ENCODE measurements around the gene EIF2S1.
"Not testable (repeated sequence)": the region's sequence is repeated elsewhere in the genome, so short reads cannot be mapped to it uniquely, and the experiment has no call there.

EIF2S1 gene

DNA sequence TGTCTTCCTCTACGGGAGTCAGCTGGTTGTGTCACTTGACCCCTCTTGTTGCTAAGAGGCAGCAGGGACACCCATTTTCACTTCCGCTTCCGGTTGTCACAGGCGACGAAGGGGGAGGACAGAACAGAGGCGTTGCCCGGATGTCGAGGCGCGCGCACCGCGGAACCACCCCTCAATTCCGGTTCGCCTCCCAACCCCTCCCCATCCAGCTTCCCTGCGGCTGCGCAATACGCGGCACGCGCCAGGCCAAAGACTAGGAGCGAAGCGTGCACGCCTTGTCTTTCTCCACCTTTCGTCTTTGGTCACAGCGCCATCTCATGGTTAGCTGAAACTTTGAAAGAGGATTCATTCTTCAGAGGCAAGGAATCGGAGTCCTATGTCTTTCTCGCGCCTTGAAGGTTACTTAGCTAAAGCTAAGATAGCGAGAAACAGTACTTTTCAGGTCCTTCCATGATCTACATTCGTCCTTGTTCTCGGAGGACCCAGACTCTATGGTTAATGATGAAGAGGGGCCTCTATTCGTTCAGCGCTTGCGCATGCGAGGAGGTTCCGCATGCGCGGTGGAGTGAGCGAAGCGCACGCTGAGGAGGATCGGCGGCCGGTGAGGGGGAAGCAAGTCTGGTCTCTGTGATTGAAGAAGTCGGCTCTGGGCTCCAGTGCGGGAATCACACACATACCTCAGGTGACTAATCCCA lies at the start of gene EIF2S1, which contains the start of gene ATP6V1D:
TSS of gene EIF2S1 (plus strand) at position 554 of the 695 bp plus-strand sequence. CDS start 4,440 bp downstream, outside the sequence.
TSS of gene ATP6V1D (minus strand) at position 30 of the 695 bp plus-strand sequence. CDS start 106 bp downstream, outside the sequence.
- DNase-seq, result peak; percentile 92 to 100 (median 98)

DNA sequence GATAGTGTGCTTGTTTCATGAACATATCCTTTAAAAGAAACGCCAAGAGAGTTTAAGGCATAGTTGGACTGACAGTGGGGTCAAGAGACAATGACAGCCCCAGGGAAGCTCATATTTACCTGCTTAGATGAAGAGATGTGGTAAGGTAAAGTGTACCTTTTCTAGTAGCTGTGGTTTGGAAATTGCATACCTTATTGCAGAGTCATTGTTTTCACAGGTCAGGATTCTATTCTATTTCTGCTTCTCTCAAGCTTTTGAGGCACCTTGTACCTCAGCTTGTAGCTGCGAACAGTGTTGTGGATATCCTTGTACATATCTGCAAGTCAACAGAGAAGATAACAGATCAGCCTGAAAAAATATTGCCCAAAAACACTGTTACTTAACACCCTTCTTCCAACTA lies 48.3 kb upstream of the EIF2S1 start:
- no peak for DNase-seq

DNA sequence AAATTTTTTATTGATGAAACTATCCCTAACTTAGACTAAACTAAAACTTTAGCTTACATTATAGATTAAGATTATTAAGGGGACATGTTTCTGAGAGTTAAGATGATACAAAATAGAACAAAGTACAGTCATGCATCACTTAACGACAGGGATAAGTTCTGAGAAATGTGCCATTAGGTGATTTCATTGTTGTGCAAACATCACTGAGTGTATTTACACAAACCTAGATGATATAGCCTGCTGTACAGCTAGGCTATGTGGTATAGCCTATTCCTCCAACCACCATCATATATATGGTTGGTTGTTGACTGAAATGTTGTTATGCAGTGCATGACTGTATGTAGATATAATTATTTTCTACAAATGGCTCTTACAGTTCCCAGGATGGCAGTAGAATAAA lies 47.0 kb upstream of the EIF2S1 start:
- peak in 1 of 3 experiments; percentile 0 for DNase-seq

DNA sequence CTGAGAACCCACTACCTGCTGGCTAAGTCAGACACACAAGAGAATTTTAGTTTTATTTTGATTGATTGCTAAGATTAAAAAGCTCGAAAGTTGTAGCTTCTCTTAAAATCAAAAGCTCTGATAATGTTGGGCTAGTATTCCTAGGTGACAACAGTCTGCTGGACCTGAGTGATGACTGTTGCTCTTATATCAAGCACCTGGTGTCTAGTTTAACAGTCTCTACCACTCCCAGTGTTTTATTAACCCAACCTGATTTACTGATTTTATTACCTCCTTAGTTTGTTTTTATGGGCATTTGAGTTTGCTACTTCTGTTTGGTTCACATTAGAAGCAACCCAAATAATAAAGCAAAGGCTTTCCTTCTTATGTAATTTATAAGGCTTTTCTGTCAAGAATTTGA lies 42.3 kb upstream of the EIF2S1 start:
- DNase-seq, result no peak

DNA sequence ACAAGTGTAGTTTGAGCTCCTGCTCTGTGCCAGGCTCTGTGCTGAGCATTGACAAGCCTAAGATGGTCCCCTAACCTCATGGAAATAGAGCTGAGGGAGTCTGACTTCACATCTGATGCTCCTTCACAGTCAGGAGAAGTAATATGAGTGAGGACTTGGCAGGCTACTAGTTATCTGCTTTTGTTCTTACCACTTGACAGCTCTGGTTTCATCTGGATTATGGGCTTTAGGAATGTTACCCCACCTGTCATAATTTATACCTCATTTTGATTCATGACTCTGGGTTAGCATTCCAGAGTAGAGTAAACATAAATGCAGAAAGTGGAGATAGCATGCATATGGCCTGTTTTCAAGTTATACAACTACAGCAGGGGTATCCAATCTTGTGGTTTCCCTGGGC lies 41.0 kb upstream of the EIF2S1 start:
- DNase-seq, result peak in 1 of 3 experiments; percentile 0

DNA sequence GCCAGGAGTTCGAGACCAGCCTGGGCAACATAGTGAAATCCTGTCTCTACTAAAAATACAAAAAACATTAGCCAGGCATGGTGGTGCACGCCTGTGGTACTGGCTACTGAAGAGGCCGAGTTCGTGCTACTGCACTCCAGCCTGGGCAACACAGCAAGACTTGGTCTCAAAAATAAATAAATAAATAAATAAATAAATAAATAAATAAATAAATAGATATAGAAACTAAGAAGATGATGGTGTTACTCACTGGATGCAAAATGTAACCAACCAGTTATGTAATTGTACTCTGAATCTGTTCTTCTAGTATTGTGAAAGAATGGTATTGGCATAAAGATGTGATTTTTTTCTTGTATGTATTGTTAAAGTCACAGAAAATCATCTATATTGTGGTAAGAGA lies 30.5 kb upstream of the EIF2S1 start:
- DNase-seq, result not testable (repeated sequence)

DNA sequence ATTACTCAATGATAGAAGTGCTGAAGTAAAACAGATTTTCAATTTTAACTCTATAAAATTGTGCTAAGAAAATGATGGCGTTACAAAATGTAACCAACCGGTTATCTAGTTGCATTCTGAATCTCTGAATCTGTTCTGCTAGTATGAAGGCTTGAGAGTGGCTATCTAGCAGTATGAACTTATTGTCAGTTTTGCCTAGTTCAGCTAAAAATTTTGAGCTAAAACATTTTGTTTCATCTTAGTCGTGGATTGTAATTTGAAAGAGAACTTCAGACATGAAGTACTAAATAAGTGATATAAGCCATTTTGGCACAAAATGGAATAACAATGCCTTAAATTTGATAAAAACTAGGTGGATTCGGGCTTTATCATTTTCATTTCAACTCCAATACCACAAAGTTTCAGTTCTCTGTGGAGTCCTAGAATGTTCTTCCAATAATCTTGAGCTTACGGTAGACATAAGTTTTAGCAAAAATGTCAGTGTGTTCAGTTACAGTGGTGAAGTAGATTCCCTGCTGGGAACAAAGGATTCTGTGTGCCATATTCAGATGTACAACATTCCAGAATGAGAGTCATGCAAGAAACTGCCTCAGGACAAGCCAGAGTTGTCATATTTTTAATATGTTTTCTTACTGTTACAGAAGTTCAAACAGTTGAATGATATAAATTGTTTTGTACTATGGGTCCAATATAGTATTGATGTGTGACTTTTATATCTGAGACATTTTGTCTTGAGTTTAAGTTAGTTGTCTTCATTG lies 28.6 kb upstream of the EIF2S1 start:
- DNase-seq, result no peak

DNA sequence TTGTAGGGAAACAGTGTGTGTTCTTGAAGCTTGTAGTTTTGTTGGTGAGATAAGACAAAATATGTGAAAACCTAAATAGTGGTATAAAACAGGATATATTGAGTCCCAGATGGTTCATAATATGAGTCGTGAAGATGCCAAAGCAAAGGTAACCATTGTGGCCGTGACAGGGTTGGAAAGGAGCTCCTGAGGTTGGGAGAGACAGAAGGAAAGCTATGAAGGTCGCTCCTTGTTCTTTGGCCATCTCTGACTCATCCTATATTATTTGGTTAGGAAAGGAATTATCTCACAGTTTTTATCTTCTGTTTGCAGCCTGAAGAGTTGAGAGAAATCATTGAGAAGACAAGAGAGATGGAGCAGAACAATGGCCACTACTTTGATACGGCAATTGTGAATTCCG lies 27.7 kb upstream of the EIF2S1 start:
- no peak for DNase-seq

DNA sequence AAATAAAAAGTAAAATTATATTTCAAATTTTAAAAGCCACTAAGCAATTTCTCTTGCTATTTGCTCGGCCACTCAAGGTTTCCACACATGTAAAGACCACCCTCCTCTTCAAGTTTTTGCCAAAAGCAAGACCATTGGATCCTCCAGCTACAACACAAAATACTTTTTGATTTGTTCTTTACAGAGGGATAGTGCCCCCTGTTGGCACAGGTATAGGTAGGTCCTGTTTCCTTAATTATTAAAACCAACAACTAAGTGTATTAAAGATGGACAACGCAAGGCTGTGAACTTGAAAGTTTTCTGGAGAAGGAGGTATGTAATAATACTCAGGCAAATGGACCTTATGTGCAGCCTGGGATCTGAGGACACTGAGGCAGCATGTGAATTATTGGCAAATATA lies 24.3 kb upstream of the EIF2S1 start:
- peak in 2 of 3 experiments; percentile 5 to 13 for DNase-seq

DNA sequence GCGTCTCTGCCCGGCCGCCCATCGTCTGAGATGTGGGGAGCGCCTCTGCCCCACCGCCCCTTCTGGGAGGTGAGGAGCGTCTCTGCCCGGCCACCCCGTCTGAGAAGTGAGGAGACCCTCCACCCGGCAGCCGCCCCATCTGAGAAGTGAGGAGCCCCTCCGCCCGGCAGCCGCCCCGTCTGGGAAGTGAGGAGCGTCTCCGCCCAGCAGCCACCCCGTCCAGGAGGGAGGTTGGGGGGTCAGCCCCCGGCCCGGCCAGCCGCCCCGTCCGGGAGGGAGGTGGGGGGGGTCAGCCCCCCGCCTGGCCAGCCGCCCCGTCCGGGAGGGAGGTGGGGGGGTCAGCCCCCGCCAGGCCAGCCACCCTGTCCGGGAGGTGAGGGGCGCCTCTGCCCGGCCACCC lies 18.9 kb upstream of the EIF2S1 start:
- not testable (repeated sequence) for DNase-seq

DNA sequence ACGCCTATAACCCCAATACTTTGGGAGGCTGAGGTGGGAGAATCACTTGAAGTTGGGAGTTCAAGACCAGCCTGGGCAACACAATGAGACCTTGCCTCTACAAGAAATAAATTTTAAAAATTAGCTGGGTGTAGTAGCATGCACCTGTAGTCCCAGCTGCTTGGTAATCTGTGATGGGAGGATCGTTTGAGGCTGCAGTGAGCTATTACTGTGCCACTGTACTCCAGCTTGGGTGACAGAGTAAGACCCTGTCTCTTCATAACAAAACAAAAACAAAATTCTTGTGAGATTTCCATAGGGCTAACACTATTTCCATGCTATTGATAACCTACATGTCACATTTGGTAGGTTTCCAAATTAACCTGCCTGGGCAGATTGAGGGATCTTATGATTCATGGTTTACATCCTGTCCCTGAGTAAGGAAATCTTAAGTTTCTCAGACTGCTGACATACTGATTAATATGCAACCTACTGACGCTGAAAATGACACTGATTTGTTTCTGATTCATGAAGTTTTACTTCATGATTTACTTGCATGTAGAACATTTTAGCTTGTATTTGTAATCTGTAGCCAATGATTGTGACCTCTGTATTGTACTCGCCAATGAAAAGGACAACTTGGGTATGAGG lies 16.4 kb upstream of the EIF2S1 start:
- DNase-seq, result no peak

DNA sequence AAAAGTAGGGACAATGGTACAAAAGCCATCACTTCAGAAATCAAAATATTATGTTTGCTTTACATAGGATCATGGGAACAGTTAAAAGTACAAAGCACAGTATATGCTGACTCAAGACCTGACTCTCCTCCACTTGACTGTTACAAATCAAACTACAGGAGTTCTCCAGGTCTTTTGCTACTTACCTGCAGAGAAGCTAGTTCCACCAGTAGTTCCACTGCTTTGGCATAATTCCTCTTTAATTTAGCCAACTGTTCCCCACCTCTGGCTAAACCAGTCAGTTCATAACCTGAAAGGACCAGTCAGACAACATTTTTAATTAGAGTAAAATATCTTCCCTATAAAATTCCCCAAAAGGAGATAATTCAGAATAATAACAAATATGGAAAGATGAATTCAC lies 14.5 kb upstream of the EIF2S1 start:
- no peak for DNase-seq

DNA sequence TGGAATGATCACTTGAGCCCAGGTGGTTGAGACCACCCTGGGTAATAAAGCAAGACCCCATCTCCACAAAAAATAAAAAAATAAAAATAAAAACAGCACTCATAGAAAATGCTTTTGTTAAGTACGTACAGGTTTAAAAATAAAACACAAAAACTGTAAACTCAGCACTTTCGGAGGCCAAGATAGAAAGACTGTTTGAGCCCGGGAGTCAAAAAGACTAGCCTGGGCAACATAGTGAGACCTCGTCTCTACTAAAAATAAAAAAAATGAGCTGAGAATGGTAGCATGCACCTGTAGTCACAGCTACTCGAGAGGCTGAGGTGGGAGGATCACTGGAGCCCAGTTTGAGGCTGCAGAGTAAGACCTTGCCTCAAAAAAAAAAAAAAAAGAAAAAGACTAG lies 8.1 kb upstream of the EIF2S1 start:
- no peak for DNase-seq

DNA sequence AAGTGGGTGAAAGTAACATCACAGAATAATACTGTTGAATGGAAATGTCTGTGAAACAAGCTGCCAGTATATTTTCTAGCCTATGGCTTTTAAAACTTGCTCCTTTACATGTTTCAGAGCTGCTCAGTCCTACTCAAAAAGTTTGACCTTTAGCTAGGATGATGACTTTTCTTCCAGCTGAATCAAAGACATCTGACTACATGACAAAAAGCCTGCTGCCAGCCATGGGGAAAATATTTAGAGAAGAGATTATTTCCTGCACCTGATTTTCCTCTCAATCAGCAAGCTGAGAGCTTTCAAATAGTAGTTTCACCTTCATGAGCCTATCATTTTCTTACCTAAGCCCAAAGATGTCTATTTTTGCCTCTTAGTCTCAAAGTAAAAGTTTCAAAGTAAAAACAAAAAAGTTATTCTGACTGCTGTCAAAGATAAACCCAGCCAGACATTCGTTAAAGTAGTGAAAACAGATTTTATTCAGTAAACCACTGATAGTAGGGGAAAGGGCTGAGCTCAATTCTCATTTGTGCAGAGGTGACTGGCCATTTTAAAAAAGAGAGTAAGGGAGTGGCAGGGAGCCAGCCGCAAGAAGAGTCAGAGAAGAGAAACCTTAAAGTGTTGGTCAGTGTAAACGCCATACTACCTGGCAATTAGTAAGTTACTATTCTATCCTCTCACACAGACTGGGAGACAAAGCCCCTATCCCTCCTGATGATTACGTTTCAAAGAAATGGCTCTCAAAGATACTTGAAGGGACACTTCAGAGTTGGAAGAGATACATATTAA lies 2.8 kb upstream of the EIF2S1 start:
- DNase-seq, result peak in 1 of 3 experiments; percentile 11

DNA sequence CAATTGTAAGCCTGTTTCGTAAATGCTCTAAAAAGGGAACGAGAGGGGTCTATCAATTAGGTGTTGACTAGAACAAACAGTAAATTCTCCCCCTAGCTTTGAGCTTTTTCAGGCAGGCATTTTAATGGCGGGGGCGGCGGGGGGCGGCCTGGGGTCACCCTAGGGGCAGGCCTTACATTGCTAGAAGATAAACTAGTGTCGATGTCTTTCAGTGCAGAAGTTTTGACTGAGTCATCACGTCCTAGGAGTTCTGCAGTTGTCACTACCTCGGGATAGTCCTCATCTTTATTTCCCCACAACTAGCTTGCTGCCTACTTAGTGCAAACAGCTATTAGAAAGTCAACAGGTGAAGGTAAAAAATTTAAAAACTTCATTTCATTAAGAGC lies 2.2 kb upstream of the EIF2S1 start:
- no peak for DNase-seq

DNA sequence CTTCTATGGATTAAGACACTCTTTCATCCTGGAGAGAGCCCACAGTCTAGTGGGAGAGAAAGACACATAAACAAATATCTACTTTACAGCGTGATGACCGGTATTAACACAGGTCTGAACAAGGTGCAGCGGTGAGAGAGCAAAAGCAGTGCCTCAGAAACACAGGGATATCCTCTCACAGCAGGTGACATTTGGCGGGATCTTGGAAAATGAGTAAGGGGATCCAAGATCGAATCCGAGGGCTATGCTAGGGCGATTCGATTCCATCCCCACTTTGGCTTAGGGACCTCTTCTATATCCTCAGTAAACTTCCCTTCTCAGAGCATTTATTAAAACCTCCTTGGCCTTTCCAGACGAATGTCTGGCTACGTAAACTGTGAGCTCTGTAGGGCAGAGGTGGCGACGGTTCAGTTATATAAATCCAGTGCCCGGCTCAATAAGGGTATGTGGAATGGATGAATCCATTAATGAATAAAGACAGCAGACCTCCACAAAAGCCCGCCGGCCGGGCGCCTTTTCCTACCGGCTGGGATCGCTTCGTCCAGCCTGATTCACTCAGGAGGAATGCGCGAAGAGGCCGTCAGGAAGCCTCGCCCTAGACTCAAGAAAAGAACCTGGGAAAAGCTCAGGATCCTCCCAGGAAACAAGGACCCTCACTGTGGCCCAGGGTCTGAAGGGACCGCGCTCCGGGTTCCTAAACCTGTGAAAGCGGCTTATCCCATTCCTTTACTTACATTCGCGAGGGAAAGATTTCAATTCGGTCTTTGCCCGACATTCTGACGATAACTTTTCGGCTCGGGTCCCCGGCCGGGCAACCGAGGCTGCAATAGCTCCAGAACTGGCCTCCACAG lies 979 bp upstream of the EIF2S1 start:
- DNase-seq, result peak; percentile 18 to 42 (median 28)

DNA sequence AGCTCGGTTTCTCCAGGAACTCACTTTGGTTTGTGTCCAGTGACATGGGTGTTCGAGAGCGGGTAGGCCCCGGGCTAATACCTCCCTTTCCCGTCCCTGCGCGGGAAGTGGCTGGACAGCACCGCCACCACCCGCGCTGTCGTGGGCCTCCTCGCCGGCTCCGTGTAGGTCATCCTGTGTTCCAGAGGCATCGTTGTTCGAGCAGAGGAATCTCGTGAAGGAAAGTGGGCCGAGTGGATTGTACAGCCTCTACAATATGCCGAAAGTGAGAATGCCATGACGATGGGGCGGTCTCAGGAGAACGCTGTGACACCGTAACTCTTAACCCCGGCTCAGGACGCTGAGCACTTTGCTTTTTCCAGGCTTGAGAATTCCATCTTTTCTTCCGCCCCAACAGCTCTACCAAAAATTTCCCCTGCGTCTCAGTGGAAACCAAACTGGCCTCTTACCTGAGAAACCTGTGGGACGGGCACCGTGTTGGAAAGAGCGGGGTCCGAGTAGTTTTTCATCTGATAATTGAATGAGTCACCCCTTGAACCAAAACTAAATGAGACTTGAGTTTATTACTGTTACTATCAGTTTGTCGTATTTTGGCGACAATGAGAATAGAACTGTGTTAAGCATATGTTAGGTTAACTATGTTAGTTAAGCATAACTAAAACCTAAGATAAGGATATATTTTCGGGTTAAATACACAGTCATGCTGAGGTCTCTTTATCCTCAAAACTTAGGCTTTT lies 510 bp downstream of the EIF2S1 start:
- no peak for DNase-seq

DNA sequence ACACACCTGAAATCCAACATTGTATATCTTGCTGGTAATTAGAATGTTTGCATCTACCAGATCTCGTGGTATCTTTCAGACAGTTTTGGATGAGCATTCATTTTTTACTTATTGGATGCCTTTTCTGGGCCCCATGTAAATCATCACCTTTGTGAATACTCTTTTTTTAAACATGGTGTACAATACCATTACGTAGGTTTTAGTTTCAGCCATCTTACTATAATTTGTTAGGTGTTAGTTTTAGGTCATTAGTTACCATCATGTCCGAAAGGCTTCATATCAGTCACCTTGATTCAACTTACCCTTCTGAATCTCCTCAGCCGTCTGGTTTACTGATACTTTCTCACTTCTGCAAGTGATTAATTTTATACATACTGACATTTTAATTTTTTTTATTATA lies 5.3 kb downstream of the EIF2S1 start:
- DNase-seq, result no peak

DNA sequence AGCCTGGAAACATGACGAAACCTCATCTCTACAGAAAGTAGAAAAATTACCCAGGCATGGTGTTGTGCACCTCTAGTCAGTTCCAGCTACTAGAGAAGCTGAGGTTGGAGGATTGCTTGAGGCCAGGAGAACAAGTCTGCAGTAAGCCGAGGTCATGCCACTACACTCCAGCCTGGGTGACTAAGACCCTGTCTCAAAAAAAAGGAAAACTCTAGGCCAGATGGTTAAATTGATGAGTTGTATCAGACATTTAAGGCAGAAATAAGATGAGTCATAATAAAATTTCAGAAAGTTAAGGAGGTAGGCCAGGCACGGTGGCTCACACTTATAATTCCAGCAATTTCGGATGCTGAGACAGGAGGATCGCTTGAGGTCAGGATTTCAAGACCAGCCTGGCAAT lies 10.7 kb downstream of the EIF2S1 start:
- DNase-seq, result no peak

DNA sequence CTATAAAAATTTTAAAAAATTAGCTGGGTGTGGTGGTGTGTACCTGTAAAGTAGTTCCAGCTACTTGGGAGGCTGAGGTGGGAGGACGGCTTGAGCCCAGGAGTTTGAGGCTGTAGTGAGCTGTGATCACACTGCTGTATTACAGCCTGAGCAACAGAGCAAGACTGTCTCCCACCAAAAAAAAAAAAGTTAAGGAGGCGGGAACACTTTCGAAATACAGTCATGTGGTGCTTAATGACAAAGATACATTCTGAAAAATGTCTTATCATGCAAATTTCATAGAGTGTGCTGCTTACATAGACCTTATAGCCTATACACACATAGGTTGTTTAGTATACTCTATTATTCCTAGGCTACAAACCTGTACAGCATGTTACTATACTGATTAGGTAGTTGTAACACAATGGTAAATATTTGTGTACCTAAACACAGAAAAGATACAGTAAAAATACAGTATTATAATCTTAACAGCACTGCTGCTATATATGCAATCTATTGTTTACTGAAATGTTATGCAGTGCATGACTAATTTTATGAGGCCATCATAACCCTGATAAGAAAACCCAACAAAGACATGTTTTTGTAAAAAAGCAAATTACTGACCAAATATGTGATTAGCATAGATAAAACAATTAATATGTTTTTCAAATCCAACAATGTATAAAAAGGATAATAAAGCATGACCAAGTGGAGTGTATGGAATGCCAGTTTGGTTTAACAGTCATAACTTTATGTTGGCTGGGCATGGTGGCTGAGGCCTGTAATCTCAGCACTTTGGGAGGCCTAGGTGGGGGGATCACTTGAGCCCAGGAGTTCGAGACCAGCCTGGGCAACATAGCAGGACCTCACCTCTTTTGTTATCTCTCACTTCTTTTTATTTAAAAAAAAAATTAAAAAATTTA lies 11.4 kb downstream of the EIF2S1 start:
- DNase-seq, result no peak

Data from NCI-H1417 (cell line).